NCI-H460 (cell line): ENCODE data around the gene MLN. TPM values are rescaled to one million over a fixed set of nuclear protein-coding genes. Genes with fewer than 3 reads are reported as not detected.

ENCODE experiments used
- DNase-seq: peaks from one replicate; pipeline ENCODE4 v3.0.0-alpha.2; 2016; ENCODE audit warnings: low read depth; ENCODE audit errors: extremely low read depth
- polyA plus RNA-seq: library from polyadenylated mRNA; depleted of rRNA; stranded (reverse); fragments of >200 nt; gene quantifications from 2 replicates; pipeline ENCODE4 v1.2.3, GENCODE V29; 2014; cell fraction: nucleus; rRNA removed
- total RNA-seq: library from RNA; depleted of rRNA; stranded (reverse); fragments of >200 nt; shearing (Covaris generic); gene quantifications from 2 replicates; pipeline ENCODE4 v1.2.3, GENCODE V29; 2014; rRNA removed

The MLN gene, protein sequence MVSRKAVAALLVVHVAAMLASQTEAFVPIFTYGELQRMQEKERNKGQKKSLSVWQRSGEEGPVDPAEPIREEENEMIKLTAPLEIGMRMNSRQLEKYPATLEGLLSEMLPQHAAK
- total RNA-seq, result not detected in 2 replicates
- polyA plus RNA-seq, result not detected in 2 replicates

DNA sequence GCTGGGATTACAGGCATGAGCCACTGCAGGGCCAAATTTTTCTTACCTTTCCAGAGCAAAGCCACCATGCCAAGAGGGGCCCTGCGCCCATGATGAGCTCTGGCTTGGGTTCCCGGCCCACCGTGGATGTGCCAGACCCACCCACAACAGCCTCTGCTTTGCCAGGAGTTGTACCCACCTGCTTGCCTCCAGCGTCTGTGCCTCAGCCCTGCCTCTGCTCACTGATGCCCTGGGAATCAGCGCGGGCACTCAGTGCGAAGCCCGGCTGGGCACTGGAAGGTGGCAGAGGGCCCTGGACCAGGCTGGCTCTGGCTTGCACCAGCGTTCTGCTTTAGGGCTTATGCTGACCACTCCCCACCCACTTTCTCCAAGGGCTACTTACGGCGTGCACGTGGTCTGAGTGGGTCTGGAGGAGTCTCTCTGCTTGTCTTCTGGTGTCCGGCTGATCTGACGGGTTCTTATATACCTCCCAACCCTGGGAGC lies at the start of gene MLN:
Gene MLN (minus strand): TSS at position 433 of the 483 bp plus-strand sequence. CDS start 2,840 bp downstream, outside the sequence.
- DNase-seq, result no peak

GRCh38 chr6:33853026-33853425 lies 49.2 kb upstream of the MLN start:
- DNase-seq, result no peak

DNA sequence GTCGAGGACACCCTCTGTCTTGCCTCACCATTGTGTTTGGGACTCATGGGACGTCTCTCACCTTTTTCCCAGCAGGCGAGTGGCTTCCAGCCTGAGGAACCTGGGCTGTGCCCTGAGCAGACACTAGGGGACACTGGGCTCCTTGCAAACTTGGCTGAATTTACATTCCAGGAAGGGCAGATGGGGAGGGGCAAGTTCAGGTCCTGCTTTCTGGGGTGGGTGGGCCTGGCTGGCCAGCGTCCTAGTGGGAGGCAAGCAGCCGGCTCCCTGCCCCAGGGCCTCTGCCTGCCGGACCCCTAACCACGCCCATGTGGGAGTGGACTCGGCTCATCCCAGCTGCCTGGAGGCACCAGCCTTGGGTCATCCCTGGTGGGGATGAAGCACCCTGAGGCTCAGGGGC lies 48.2 kb upstream of the MLN start:
- DNase-seq, result no peak

- DNase-seq, result no peak
Measured at GRCh38 chr6:33850869-33851541, 47.2 kb upstream of the MLN start.

DNA sequence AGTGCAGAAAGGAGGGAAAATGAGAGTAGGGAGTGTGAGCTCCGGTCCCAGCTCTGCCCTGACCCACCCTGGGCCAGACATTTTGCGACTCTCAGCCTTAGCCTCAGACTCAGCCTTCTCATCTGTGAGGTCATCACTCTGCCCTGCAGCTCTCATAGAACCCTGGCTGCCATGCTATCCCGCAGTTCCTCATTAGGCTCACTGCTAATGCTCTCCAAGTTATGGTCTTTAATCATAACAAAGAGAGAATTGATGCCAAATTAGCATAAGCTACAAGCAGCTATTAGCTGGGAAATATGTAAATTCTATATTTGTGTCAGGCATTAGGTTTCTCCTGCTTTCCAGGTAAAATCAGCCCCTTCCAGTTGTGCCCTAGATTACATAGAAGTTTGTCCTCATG lies 46.5 kb upstream of the MLN start:
- DNase-seq, result no peak

DNA sequence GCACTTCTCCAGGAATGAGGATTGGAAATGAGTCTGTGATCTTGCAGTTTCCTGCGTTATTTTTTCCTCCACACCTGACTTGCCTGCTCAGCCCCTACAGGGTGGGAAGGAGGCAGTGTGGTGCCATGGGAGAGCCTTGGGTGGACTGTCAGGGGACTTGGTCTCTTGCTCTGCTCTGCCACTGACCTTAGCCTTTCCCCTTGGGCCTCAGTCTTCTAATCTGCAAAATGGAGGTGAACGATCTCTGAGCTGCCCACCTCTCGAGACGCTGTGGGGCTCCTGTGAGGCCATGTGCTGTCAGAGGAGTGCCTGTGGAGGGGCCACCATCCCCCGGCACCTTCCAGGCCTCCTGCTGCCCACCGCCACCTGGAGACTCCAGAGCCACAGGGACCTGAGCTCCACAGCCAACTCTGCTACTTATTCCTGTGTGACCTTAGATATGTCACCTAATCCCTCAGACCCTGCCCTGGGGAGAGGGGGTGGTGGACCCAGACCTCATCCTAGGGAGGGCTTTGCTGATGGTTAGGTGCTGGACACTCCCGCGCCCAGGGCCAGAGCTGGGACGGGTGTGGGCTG lies 45.8 kb upstream of the MLN start:
- DNase-seq, result no peak

- no peak for DNase-seq
Measured at GRCh38 chr6:33848484-33848883, 44.7 kb upstream of the MLN start.

- DNase-seq, result no peak
Measured at GRCh38 chr6:33847867-33848266, 44.1 kb upstream of the MLN start.

DNA sequence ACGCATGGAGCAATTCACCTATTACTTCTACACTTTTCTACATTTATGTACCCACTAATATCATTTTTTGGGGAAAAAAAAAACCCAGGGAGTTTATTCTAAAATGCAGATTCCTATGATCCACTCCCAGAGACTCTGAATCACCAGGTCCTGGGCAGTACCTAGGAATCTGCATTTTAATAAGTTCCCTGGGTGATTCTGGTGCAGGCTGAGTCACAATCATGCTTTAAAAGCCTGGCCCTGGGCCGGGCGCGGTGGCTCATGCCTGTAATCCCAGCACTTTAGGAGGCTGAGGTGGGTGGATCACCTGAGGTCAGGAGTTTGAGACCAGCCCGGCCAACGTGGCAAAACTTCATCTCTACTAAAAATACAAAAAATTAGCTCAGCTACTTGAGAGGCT lies 43.3 kb upstream of the MLN start:
- no peak for DNase-seq

DNA sequence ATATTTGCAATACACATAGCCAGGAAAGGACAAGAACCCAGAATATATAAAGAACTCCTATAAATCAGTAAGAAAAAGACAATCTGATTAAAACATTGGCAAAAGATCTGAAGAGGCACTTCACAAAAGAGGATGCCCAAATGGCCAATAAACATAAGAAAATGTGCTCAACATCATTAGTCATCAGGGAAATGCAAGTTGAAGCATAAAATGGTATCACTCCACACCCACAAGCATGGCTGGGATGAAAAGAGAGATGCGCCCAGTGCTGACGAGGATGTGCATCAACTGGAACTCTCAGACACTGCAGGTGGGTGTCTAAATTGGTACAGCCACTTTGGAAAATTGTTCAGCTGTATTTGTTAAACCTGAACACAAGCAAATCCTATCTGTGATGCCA lies 42.4 kb upstream of the MLN start:
- no peak for DNase-seq

GRCh38 chr6:33845031-33845745 lies 41.4 kb upstream of the MLN start:
- DNase-seq, result no peak

DNA sequence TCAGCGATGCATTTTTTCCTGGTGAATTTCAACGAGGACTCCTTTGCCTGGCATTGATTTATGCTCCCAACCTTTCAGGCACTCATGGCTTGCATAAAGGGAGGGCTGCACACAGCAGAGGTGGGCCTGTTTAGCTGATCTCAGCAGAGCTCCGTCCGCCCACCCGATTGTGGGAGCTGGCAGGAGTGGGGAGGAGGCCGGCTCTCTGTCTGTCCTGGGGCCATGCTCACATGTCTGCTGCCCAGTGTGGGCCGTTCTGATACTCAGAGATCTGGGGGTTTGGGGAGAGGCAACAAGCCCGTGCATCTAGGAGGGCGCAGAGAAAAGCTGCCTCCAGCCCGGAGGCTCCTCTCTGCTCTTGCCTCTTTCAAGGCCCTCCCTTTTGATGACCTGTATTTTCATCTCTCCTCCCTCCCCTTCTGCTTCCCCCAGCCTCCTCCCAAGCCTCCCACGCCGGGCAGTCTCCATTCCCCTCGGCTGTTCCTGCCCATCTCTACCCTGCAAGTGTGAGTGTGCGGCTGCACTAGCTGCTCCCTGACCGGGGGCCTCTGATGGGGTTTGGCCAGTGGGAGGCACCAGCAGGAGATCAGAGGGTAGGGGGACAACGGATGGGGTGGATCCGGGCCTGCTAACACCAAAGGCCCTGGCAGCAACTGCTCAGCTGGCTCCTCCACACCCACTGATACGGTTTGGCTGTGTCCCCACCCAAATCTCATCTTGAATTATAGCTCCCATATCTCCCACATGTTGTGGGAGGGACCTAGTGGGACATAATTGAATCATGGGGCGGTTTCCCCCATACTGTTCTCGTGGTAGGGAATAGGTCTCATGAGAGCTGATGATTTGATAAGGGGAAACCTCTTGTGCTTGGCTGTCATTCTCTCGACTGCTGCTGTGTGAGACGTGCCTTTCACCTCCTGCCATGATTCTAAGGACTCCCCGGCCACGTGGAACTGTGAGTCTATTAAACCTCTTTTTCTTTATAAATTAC lies 39.6 kb upstream of the MLN start:
- DNase-seq, result no peak

GRCh38 chr6:33841868-33842267 lies 38.1 kb upstream of the MLN start:
- no peak for DNase-seq

GRCh38 chr6:33841070-33841469 lies 37.3 kb upstream of the MLN start:
- DNase-seq, result no peak

GRCh38 chr6:33840048-33840926 lies 36.5 kb upstream of the MLN start:
- DNase-seq, result peak; percentile 84

DNA sequence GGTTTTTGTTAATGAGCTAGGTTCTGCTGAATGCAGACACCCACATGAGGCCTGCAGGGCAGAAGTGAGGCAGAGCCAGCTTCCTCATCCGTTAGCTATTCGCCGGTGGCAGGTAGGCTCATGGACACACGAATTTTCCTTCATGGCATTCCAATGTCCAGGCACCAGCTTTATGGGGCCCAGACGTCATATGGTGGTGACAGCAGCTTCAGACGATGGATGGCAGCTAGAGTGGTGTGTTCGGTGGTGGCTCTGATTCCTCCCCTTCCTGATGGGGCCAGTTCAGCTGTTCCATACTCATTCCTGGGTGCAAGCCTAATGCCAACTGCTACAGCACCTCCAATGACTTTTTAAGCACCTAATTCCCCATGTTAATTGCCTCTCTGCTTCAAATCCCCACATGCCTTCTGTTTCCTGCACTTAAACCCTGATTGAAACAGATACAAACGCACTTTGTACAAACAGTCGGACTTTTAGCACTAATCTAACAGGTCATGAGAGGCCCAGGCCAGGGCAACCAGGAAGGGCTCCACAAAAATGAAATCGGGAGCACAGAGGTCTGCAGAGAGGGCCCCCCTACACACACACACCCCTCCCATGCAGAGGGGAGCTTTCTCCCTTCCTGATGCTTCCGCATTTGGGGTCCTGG lies 35.7 kb upstream of the MLN start:
- no peak for DNase-seq

GRCh38 chr6:33838983-33839382 lies 35.2 kb upstream of the MLN start:
- no peak for DNase-seq

GRCh38 chr6:33837971-33838665 lies 34.3 kb upstream of the MLN start:
- DNase-seq, result no peak
